AG09319 (cell line): ENCODE data around the gene UIMC1.

Experiments
- DNase-seq: peaks from one replicate; pipeline ENCODE4 v3.0.0-alpha.2; 2010; ENCODE audit warnings: low read depth; ENCODE audit errors: extremely low read depth
- CTCF ChIP-seq: IDR thresholded peaks from 2 replicates; pipeline ENCODE4 v1.5.1; 2011; ENCODE audit warnings: low read depth, mild to moderate bottlenecking, inconsistent platforms, low read length, moderate library complexity

Gene UIMC1

GRCh38 chr5:176866707-176867310 is 139.8 kb downstream of the UIMC1 start:
- TF ChIP-seq CTCF: no peak

GRCh38 chr5:176865964-176866363 is 140.6 kb downstream of the UIMC1 start:
- TF ChIP-seq CTCF: no peak
- no peak for DNase-seq

More at GRCh38 chr5:176866707-176867310, 139.8 kb downstream of the UIMC1 start:
- no peak for DNase-seq

- no peak for TF ChIP-seq CTCF
- DNase-seq: no peak
These were observed 141.8 kb downstream of the UIMC1 start for GRCh38 chr5:176864755-176865154.

- TF ChIP-seq CTCF: no peak
These were observed 142.8 kb downstream of the UIMC1 start for GRCh38 chr5:176863765-176864098.

GRCh38 chr5:176863041-176863764 is 143.4 kb downstream of the UIMC1 start:
- DNase-seq: no peak
- no peak for TF ChIP-seq CTCF

More at GRCh38 chr5:176863765-176864098, 142.8 kb downstream of the UIMC1 start:
- DNase-seq: no peak

GRCh38 chr5:176862330-176862995 is 144.1 kb downstream of the UIMC1 start:
- TF ChIP-seq CTCF: no peak
- no peak for DNase-seq

- no peak for TF ChIP-seq CTCF
- no peak for DNase-seq
These were observed 145.3 kb downstream of the UIMC1 start for GRCh38 chr5:176861276-176861675.
